Measurements from ENCODE around the gene NEUROG3.
A peak's percentile ranks its signal among the peaks of the same experiment; 100 is the strongest.
"Not testable (repeated sequence)": the region's sequence is repeated elsewhere in the genome, so short reads cannot be mapped to it uniquely, and the experiment has no call there.

The NEUROG3 gene

DNA sequence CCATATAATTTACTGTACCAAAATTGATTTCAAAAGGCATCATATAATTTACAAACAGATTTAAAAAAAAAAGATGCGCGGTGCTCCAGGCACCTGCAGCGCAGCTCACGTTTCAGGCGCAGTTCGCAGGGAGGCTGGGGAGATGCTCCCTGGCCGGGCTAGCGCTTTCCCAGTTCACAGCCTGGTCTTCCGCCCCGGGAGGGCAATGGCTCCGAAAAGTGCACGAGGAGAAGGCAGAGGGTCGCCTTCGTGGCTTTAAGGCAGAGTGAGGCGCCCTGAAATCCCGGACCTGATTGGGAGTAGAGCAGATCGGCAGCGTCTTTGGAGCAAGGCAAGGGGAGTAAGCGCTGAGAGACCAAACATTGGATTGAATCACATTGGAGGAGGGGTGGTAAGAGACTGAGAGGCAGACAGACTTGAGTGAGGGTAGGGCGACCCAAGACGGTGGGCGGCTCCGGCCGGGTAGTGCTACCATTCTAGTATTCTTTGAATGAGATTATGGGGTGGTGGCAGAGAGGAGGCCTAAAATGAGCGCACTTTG, 1.5 kb downstream of the NEUROG3 start:
- DNase-seq, result no peak

DNA sequence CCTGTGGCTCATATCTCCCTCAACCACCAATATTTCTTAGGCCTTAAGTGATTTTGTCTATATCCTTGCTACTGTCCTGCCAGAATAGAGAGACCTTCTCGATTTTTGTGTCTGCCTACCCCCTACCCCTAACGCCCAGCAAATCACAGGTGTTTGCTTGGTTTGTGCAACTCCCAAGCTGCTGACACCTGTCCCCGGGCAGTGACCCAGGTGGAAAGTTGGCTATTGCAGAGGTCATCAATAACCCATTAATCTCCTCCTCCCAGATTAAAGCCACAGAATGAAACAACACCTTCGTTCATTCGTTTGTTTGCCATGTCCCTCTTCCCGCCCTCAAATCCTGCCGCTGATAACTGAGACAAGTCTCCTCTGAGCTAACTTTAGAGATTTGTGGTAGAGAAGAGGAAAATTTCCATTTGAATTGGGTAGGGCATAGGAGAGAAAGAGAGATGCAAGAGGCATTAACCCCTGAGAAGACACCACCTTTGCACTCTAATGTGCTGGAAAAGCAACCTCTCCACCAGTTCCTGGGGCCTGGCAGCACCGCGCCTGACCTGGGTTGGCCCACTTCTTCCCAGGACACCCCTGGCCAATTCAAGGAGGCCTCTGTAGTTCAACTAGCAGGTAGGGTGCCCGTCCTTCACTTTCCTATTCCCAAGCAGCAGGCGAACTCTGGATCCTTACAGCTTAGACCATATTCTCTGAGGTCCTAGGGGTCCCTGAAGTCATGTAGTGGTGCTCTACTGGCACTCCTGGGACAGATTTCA, 3.0 kb downstream of the NEUROG3 start:
- DNase-seq, result no peak

GRCh38 chr10:69569396-69569934, 3.8 kb downstream of the NEUROG3 start:
- no peak for DNase-seq

DNA sequence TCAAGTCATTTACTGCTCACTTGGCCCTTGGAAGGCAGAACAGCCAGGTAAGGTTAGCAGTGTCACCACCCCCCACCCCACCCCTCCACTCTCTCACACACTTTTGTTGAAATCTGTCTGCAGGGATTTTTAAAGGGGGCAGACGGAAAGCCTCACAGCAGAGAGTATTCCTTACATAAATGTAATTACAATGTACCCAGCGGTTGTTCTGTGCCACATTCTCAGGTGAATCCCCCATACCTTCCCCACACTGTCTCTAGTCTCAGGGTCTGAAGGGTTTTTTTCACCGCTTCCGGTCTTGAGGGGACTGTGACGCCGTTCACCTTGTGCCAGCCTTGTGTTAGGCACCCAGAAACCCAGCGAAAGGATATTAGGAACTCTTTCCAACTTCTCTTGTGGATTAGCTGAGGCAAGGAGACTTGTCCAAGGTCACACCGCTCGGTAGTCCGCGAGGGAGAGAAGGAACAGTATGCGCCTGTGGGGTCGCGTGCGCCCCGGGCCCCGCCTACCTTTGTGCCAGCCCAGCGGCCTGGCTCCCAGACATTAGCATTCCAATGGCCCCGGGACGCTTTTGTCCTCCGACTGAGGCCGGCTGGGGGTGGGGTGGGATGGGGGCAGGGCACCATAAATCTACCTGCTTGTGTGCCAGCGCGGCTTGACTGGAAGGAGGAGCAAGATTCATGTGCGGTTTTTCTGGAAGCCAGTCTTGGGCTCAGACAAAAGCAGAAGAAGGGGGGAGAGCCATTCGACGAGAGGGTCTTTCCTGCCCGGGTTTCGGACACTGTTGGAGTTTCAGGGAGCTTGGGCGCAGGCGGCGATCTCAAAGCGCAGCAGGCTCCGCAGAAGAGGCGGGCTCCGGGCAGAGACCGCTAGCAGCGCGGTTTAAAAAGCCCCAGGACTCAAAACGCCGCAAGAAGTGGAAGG, 4.5 kb downstream of the NEUROG3 start:
- DNase-seq, result no peak

DNA sequence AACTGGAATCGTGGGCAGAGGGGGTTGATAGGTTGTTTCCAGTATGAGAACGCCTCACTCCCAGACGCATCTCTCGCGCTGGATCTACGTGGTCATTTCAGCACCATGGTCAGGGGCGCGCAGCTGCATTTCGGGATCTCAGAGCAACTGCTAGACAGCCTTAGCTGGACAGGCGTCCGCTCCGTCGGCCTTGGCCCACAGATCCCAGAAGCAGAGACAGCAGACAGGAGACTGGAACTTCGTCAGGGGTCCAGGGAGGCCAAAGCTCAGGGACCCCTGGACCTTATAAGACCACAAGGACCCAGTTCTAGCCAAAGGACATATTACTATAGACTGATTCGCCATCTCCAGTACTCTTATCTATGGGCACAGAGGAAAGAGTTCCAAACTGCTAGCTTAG, 5.3 kb downstream of the NEUROG3 start:
- DNase-seq, result peak; percentile 14

GRCh38 chr10:69562731-69563254, 10.4 kb downstream of the NEUROG3 start:
- DNase-seq, result no peak

- no peak for DNase-seq
Measured at GRCh38 chr10:69559525-69559924, 13.7 kb downstream of the NEUROG3 start.

DNA sequence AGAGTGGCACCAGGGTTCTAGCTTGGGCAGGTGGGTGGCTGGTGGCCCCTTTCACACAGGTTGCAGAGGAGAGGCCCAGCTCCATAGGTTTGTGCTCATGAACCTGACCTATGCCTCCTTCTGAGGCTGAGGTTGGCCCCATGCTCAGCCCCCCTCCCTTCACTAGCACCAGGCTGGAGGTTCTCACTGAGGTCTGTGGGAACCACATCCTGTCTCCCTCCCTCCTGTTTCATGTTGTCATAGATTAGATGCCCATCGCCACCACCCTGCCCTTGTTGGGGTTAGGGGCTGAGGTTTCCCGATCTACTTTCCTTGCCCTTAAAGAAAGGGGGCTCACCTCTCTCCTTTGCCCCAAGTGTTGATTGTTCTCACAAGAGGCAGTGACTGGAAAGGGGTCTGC, 14.7 kb downstream of the NEUROG3 start:
- peak; percentile 6 for DNase-seq

DNA sequence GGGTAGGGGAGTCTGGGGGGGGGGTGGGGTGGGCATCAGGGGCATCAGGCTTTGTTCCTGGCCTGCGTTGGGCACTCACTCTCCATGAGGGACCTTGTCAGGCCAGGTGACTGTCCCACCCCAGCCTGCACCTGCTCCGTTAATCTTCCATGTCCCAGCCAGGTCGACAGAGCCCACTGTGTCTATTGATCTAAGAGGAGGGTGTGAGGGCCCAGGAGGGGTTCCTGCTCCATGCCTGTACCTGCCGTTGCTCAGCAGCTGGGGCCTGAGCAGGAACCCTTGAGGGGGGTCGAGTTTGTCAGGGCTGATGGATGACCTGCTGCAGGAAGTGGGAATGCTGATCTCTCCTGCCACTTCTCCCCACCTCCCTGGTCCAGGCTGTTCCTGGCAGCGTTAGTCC, 18.6 kb downstream of the NEUROG3 start:
- DNase-seq, result no peak

DNA sequence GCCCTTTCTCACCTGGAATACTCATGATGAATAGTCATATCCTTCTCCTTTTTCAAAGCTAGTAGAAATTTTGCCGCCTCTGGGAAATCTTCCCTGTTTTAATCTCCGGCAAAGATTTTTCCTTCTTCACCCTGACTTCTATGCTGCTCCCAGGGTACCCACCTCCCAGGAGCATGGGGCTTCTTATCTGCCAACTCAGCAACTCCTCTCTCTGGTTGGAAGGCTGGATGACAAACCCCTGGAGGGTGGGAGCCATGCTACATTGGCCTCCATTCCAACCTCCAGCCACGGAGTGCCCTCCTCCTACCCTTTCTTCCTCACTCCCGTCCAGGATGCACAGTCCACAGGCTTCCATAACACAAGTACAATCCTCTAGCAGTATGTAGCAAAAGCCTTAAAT, 19.9 kb downstream of the NEUROG3 start:
- no peak for DNase-seq

GRCh38 chr10:69552268-69552667, 21.0 kb downstream of the NEUROG3 start:
- DNase-seq, result no peak

GRCh38 chr10:69549959-69550358, 23.3 kb downstream of the NEUROG3 start:
- no peak for DNase-seq

DNA sequence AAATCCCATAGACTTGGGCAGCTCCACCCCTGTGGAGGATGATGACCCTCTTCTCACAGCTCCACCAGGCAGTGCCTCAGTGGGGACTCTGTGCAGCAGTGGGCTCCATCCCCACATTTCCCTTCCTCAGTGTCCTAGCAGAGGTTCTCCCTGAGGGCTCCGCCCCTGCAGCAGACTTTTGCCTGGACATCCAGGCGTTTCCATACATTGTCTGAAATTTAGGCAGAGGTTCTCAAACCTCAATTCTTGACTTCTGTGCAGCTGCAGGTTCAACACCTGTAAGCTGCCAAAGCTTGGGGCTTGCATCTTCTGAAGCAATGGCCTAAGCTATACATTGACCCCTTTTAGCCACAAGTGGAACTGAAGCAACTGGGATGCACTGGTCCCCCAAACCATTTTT, 31.8 kb downstream of the NEUROG3 start:
- DNase-seq, result no peak

DNA sequence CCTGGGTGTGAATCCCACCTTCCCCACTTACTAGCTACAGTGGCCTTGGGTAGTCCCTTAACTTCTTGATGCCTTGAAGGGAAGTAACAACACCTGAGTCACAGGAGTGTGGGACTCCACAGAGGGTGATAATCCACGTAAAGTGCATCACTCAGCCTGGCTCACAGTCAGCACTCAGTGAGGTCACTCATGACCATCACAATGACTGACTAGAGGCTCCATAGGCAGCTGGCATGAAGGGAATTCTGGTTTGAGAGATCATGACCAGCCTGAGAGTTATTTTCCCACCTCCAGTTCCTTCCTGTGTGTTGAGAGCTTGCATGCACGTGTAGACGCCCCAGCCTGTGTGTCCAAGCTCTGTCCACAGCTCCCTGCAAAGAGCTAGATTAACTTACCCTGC, 34.8 kb downstream of the NEUROG3 start:
- no peak for DNase-seq

GRCh38 chr10:69537449-69537848, 35.8 kb downstream of the NEUROG3 start:
- DNase-seq, result no peak

DNA sequence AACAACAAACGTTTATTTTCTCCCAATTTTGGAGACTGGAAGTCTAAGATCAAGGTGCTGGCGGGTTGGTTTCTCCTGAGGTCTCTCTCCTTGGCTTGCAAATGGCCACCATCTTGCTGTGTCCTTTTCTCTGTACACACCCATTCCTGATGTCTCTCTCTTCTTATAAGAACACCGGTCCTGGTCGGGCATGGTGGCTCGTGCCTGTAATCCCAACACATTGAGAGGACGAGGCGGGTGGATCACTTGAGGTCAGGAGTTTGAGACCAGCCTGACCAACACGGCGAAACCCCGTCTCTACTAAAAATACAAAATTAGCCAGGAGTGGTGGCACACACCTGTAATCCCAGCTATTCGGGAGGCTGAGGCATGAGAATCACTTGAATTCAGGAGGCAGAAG, 36.7 kb downstream of the NEUROG3 start:
- not testable (repeated sequence) for DNase-seq

DNA sequence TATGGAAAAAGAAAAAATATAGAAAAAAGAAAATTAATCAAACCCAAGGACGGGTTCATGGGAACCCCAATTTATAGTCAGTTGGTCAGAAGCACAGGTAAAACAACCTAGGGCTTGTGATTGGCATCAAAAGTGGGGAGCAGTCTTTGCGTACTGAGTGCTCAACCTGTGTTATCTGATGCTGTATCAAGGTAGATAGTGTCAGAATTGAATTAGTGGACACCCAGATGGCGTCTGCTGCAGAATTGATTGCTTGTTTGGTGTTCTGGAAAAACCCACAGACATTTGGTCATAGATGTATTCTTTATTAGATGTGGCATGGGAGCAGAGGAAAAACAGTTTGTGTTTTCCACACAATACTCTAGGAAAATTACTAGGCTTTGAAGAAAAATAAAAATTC, 39.6 kb downstream of the NEUROG3 start:
- no peak for DNase-seq

GRCh38 chr10:69527961-69528360, 45.3 kb downstream of the NEUROG3 start:
- no peak for DNase-seq
